HG03521 (cell line): ENCODE results near the gene DPM1.

Experiments used
- ATAC-seq: cut with Tn5 transposase; IDR thresholded peaks from one replicate; pipeline ENCODE4 v1.9.1; 2021; ENCODE audit warnings: mild to moderate bottlenecking, moderate library complexity; ENCODE audit not compliant: unreplicated experiment

The DPM1 gene

DNA sequence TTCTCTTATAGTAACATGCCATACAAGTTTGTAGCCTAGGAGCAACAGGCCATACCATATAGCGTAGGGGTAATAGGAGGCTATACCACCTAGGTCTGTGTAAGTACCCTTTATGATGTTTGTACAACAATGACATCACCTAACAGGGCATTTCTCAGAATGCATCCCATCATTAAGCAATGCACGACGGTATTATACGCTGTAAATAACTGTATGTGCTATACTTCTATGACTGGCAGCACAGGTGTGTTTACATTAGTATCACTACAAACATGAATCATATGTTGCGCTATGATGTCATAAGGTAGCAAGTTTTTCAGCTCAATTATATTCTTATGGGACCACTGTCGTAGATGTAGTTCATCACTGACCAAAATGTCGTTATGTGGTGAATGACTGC, 58.1 kb downstream of the DPM1 start:
- ATAC-seq = no peak

DNA sequence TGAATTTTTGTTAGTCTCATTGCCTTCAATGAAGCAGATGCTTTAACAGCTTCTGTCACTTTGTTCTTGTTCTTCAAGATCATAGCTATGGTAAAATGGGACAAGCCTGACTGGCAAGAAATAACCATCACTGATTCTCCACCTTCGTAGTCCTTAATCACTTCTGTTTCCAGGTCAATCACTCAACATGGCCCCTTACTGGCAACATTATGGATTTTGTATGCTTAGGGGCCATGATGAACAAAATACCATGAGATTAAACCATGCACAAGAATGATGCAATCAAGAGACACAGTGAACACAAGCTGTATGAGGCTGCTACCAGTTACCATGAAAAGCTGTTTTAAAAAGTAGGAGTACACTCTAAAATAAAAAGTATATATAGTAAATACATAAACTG, 59.9 kb downstream of the DPM1 start:
- no peak for ATAC-seq

DNA sequence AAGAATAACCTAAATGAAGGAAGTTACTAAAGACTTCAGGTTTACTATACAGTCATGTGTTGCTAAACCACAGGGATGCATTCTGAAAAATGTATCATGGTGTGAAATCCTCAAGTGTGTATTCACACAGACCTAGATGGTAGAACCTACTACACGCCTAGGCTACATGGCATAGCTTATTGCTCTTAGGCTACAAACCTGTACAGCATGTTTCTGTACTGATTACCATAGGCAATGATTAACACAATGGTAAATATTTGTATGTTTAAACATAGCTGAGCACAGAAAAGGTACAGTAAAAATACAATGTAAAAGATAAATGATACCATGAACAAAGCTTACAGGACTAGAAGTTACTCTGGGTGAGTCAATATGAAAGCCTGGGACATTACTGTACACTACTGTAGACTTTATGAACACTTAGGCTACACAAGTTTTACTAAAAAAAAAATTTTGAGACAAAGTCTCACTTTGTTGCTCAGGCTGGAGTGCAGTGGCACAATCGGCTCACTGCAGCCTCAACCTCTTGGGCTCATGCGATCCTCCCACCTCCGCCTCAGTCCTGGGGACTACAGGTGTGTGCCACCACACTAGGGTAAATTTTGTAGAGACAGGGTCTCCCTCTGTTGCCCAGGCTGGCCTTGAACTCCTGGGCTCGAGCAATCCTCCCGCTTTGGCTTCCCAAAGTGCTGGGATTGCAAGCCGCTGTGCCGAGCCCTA, 63.1 kb downstream of the DPM1 start:
- no peak for ATAC-seq

DNA sequence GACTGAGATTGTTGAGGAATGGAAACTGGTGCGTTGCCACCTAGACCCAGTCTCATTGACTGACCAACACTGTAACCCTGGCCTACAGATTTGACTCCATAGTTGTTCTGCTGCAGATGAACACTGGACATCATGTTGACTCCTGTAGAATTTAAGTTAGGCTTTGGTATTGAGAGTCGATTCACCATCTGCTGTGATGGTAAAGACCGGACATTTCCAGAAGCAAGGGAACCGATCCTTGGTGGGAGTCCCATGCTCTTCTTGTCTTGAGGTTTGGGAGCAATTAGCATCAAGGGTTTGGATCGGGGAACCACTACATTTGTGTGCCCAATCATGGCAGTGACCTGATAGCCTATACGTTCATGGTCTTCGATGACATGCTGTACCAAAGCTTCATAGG, 64.7 kb downstream of the DPM1 start:
- no peak for ATAC-seq

DNA sequence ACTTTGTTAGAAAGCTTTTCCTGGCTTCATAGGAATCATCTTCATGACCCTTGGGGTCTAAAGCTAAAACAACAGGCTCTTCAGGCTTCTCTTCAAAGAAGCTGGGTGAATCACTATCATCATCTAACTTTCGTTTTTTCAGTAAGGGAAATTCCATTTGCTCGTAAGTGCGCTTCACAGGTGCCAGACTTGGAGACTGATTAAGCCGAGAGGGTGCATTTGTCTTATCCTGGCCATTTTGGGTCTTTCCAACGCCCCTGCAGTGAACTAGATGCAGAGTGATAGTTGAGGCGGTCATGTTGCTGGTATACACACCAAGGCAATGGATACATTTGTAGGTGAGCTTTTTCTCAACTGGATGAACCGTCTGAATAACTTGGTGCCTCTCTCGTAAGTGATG, 65.9 kb downstream of the DPM1 start:
- ATAC-seq = no peak

DNA sequence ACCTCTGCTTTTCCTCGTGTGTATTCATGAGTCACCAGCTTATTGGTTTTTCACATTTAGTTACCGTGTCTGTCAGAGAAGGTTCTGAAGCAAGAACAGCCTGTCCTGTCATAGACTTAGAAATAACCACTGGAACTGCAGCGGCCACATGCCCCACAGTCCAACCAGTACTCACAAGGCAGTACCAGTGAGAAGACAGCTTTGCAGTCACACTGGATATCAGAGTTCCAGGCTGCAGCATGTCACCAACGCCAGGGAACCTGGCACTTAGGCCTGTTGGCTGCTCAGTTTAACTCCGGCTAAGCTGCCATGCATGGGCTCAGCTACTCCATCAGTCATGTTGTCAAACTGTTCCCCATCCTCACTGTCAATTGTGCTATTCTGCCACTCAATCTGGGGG, 67.2 kb downstream of the DPM1 start:
- no peak for ATAC-seq

DNA sequence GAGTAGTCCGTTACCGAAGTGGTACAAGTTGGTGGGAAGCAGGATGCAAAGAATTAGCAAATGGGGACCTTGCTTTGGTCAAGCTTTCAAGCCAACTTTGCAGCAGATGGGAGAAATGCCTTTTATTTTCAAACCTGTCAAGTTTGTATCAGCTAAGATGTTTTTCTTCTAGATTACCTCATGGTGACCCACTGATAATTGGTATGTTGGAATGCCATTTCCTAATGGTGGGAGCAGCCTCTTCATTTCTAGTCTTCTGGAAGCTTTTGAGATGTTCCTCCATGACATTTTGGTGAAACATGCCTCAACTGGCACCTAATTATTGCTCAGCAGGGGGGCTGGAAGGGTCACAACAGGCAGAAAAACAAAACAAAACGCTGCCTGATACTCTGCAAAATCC, 70.8 kb downstream of the DPM1 start:
- no peak for ATAC-seq

DNA sequence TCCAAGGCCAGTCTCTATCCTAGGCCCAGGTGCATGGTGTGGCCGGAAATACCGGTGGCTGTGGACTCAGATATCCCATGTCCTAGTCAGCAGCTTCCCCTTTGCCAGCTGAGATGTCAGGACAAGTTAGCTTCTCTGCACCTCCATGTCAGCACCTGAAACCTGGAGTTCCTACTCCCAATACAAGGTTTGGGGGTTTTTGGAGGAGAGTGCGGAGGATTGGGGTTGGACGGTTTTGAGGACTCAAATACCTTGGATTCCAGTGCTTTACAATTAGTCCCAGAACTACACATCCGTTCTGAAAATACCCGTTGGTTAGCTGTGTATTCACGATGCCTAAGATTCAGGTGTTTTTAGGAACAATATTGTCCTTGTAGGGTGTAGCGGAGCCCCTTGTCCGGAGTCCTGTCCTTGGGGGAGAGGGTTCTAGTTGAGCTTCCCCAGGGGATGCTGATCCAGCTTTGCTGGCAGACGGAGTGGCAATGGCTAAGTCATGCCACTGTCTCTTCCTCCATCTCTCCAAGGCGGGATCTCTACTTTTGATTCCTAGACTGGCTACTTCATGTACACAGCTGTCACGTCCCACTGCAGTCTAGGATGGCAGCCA, 72.0 kb downstream of the DPM1 start:
- no peak for ATAC-seq

DNA sequence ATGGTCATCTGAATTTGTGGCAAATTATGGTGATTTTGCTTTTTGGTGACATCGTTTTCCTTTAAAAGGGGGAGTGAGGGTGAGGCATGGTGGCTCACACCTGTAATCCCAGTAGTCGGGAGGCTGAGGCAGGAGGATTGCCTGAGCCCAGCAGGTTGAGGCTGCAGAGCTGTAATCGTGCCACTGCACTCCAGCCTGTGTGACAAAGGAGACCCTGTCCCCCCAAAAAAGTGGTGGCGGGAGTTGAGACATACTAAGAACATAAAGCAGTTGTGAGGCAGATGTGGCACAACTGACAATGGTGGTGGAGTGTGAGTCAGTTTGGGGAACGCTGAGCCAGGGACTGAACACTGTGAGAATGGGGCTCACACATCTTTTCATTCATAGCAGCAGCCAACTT, 72.6 kb downstream of the DPM1 start:
- ATAC-seq = no peak

DNA sequence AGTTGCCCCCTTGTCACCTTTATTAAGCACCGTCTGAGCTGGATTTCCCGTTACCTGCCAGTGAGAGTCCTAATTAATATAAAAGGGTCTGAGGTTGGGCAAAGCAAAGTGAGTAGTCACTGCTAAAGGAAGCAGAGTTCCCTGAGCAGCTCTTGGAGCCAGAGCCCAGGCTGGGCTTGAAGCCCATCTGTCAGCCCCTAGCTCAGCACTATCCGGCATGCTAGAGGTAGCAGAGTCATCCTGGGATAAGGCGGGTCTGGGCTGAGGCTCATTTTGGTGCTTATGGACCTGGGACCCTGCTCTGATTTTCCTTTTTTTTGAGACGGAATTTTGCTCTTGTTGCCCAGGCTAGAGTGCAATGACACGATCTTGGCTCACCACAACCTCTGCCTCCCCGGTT, 73.3 kb downstream of the DPM1 start:
- no peak for ATAC-seq
